ENCODE results near the gene CCDC181. TPM values are rescaled to one million over a fixed set of nuclear protein-coding genes. Genes with fewer than 3 reads are reported as not detected.
A peak's percentile ranks its signal among the peaks of the same experiment; 100 is the strongest.

The CCDC181 gene
- total RNA-seq, 4 donors from 2014 or later = 0.80 to 1.2 TPM; not detected in 2

- TF ChIP-seq CTCF (IDR thresholded peaks at IDR 0.05 in 4 of 5, conservative IDR thresholded peaks at IDR 0.05 in 1 of 5) (no peak), POLR2A (IDR thresholded peaks at IDR 0.05) (no peak)
- ATAC-seq = peak in 1 of 2 donors; percentile 15
- DNase-seq = no peak
- in situ Hi-C loops (cut with MboI; ENCODE audit: low sequenced_read_pairs in 4 of 4) (loop anchor here in 3 of 4 donors (5.0 to 10.0 kb wide), 3 partner anchors 118 to 178 kb away; partner anchors contain the start of gene SLC19A2 (in 1 of the 3)), intact Hi-C loops (cut with DNase I; ENCODE audit: low total_unique reads) (loop anchor here (1.0 to 5.0 kb wide), 4 partner anchors 118 to 760 kb away; partner anchors contain the start of genes METTL18 and SLC19A2)
- Histone ChIP-seq H3K27me3 (no peaks in the 10 kb centered on the region), H3K27ac (peak overlapping the region; percentile 80 to 89 (median 86)), H3K36me3 (peaks cover 0 to 26% of the 10 kb centered on the region in 2 donors), H3K4me1 (peaks cover 15 to 18% of the 10 kb centered on the region in 2 donors), H3K9me3 (no peaks in the 10 kb centered on the region), H3K4me3 (peak overlapping the region; percentile 66 to 90 (median 74))
These were observed 60.1 kb downstream of the CCDC181 start for GRCh38 chr1:169367096-169367685.

DNA sequence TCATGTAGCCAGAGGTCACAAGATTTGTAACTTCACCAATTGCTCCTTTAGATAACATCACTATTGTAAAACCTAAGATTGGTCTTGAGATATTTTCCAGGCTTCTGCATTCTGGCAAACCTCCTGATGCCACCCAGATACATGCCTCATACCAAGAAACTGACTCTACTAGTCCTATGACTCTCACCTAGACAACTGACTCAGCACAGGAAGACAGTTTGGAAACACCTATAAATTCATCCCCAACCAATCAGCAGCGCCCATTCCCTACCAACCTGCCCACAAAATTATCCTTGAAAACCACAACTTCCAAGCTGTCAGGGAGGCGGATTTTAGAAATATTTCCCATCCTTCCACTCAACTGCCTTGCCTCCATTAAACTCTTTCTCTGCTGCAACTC is 62.3 kb downstream of the CCDC181 start:
- no peak for DNase-seq
- in situ Hi-C loops (cut with MboI; ENCODE audit: low sequenced_read_pairs in 4 of 4) = loop anchor here in 3 of 4 donors (5.0 to 10.0 kb wide), 3 partner anchors 120 to 180 kb away; partner anchors contain the start of gene SLC19A2 (in 1 of the 3)
- intact Hi-C loops (cut with DNase I; ENCODE audit: low total_unique reads) = loop anchor here (5.0 kb wide), 1 partner anchor 758 kb away; no protein-coding TSS in a partner anchor

GRCh38 chr1:169363046-169363730 is 64.1 kb downstream of the CCDC181 start:
- Histone ChIP-seq H3K9me3 (no peaks in the 10 kb centered on the region), H3K36me3 (no peaks in the 10 kb centered on the region), H3K27me3 (no peaks in the 10 kb centered on the region), H3K4me1 (peaks cover 5 to 9% of the 10 kb centered on the region in 2 donors), H3K4me3 (no peak overlapping the region), H3K27ac (no peak overlapping the region)
- TF ChIP-seq CTCF (IDR thresholded peaks at IDR 0.05 in 4 of 5, conservative IDR thresholded peaks at IDR 0.05 in 1 of 5) (no peak), POLR2A (IDR thresholded peaks at IDR 0.05) (no peak)
- intact Hi-C loops (cut with DNase I; ENCODE audit: low total_unique reads) (no loop called here), in situ Hi-C loops (cut with MboI; ENCODE audit: low sequenced_read_pairs in 4 of 4) (loop anchor here in 2 of 4 donors (10.0 kb wide), 2 partner anchors 122 to 182 kb away; partner anchors contain the start of gene SLC19A2 (in 1 of the 2))
- ATAC-seq (no peak), DNase-seq (no peak)

More for the DNA sequence above, 62.3 kb downstream of the CCDC181 start:
- Histone ChIP-seq H3K36me3 (peaks cover 0 to 5% of the 10 kb centered on the region in 2 donors), H3K9me3 (no peaks in the 10 kb centered on the region), H3K27ac (no peak overlapping the region), H3K27me3 (no peaks in the 10 kb centered on the region), H3K4me3 (no peak overlapping the region), H3K4me1 (peaks cover 15 to 18% of the 10 kb centered on the region in 2 donors)
- ATAC-seq = no peak
- TF ChIP-seq POLR2A (IDR thresholded peaks at IDR 0.05) (no peak), CTCF (IDR thresholded peaks at IDR 0.05 in 4 of 5, conservative IDR thresholded peaks at IDR 0.05 in 1 of 5) (no peak)

GRCh38 chr1:169361281-169361680 is 66.0 kb downstream of the CCDC181 start:
- in situ Hi-C loops (cut with MboI; ENCODE audit: low sequenced_read_pairs in 4 of 4) (loop anchor here in 2 of 4 donors (10.0 kb wide), 2 partner anchors 124 to 184 kb away; partner anchors contain the start of gene SLC19A2 (in 1 of the 2)), intact Hi-C loops (cut with DNase I; ENCODE audit: low total_unique reads) (no loop called here)
- no peaks in the 10 kb centered on the region for H3K9me3 ChIP-seq
- no peaks in the 10 kb centered on the region for H3K4me1 ChIP-seq
- TF ChIP-seq CTCF (IDR thresholded peaks at IDR 0.05 in 4 of 5, conservative IDR thresholded peaks at IDR 0.05 in 1 of 5) = no peak
- TF ChIP-seq POLR2A (IDR thresholded peaks at IDR 0.05) = no peak
- no peak overlapping the region for H3K4me3 ChIP-seq
- H3K27ac ChIP-seq = no peak overlapping the region
- ATAC-seq = no peak
- H3K36me3 ChIP-seq = no peaks in the 10 kb centered on the region
- no peaks in the 10 kb centered on the region for H3K27me3 ChIP-seq
- DNase-seq = no peak

Measured in gastrocnemius medialis (tissue), 4 donors.